Esophagus muscularis mucosa (tissue), 4 donors: Measurements from ENCODE around the gene UBE2U. TPM values are rescaled to one million over a fixed set of nuclear protein-coding genes. Genes with fewer than 3 reads are reported as not detected.
A peak's percentile ranks its signal among the peaks of the same experiment; 100 is the strongest.
"Not testable (repeated sequence)": the region's sequence is repeated elsewhere in the genome, so short reads cannot be mapped to it uniquely, and the experiment has no call there.

Experiments
- DNase-seq: peaks from one replicate; pipeline ENCODE4 v3.0.0-alpha.2; 2017; ENCODE audit errors: extremely low spot score
- H3K27ac ChIP-seq, 4 donors: fragments of 200-600 bp; sonication (generic); replicated peaks in 1 of 4; 1 replicate in 3 of 4; 2 replicates in 1 of 4; pipeline ENCODE4 v1.5.1; 2016 to 2019; ENCODE audit warnings: mild to moderate bottlenecking in 1 of 4
- H3K27me3 ChIP-seq, 4 donors: fragments of 200-600 bp; sonication (generic); one replicate each; pipeline versions ENCODE4 v1.5.1 to v1.6.0; 2016 to 2019
- H3K36me3 ChIP-seq, 4 donors: fragments of 200-600 bp; sonication (generic); one replicate each; pipeline ENCODE4 v1.5.1; 2016 to 2019
- H3K4me1 ChIP-seq, 4 donors: fragments of 200-600 bp; sonication (generic); one replicate each; pipeline ENCODE4 v1.5.1; 2016 to 2019
- H3K4me3 ChIP-seq, 4 donors: fragments of 200-600 bp; sonication (generic); 1 replicate in 2 of 4; 2 replicates in 2 of 4; pipeline ENCODE4 v1.5.1; 2016 to 2019; ENCODE audit warnings: mild to moderate bottlenecking in 4 of 4, moderate library complexity in 1 of 4
- H3K9me3 ChIP-seq, 4 donors: fragments of 200-600 bp; sonication (generic); 1 replicate in 3 of 4; 2 replicates in 1 of 4; pipeline ENCODE4 v1.5.1; 2016 to 2019
- CTCF ChIP-seq, 3 experiments: fragments of 200-600 bp in 2 of 3; fragments of 450-650 bp in 1 of 3; sonication (generic) in 2 of 3; IDR thresholded peaks; one replicate each; pipeline ENCODE4 v1.5.1; 2017 to 2019; ENCODE audit warnings: antibody characterized with exemption in 3 of 3, mild to moderate bottlenecking in 2 of 3, moderate library complexity in 1 of 3
- EP300 ChIP-seq: sonication (generic); formaldehyde crosslinking; IDR thresholded peaks from one replicate; pipeline ENCODE4 v1.6.1; 2017; ENCODE audit warnings: antibody characterized with exemption
- POLR2A ChIP-seq: fragments of 450-650 bp; IDR thresholded peaks from one replicate; pipeline ENCODE4 v1.6.1; 2017; ENCODE audit warnings: antibody characterized with exemption, moderate library complexity, mild to moderate bottlenecking, low read depth
- POLR2AphosphoS5 ChIP-seq, 2 donors: sonication (generic); formaldehyde crosslinking; IDR thresholded peaks; one replicate each; pipeline ENCODE4 v1.6.1; 2017; ENCODE audit warnings: antibody characterized with exemption in 2 of 2
- WGBS: methylation state at CpG from one replicate; pipeline ENCODE4 v1.1.5; 2018; 5-methylcytosine and 5-hydroxymethylcytosine counted together
- intact Hi-C: fragments of 100-400 bp; cut with DNase I; formaldehyde crosslinking; loops from one replicate; pipeline ENCODE4 v1.15.1; 2023
- total RNA-seq, 4 donors: library from RNA; depleted of rRNA; stranded (reverse); fragments of >200 nt; gene quantifications; one replicate each; pipeline versions ENCODE4 v1.1.0 to v1.2.1, GENCODE V29; 2016

UBE2U gene
- total RNA-seq, 4 donors from 2014 or later: not detected

- no peaks in the 10 kb centered on the region for H3K4me1 ChIP-seq
- 89% methylated on average over 1 of the region's 1 CpG for WGBS
- no peak overlapping the region for H3K27ac ChIP-seq
- no peaks in the 10 kb centered on the region for H3K36me3 ChIP-seq
- DNase-seq: no peak
- intact Hi-C loops: no loop called here
- no peak overlapping the region for H3K4me3 ChIP-seq
- no peaks in the 10 kb centered on the region for H3K27me3 ChIP-seq
- no peak for TF ChIP-seq EP300
- TF ChIP-seq CTCF (IDR thresholded peaks at IDR 0.05): no peak
- no peak for TF ChIP-seq POLR2A
- no peaks in the 10 kb centered on the region for H3K9me3 ChIP-seq
Observed at GRCh38 chr1:64236541-64236954, 33.1 kb downstream of the UBE2U start.

GRCh38 chr1:64239519-64239918 is 36.1 kb downstream of the UBE2U start:
- intact Hi-C loops, H3K9me3 ChIP-seq, DNase-seq, H3K36me3 ChIP-seq, H3K4me1 ChIP-seq, H3K27ac ChIP-seq, H3K27me3 ChIP-seq, H3K4me3 ChIP-seq: not testable (repeated sequence)
- 94% methylated on average over 3 of the region's 4 CpGs for WGBS

GRCh38 chr1:64240206-64240605 is 36.8 kb downstream of the UBE2U start:
- DNase-seq: no peak
- intact Hi-C loops: loop anchor here (5.0 to 10.0 kb wide), 2 partner anchors 465 to 548 kb away; partner anchors contain the start of gene ROR1
- no peaks in the 10 kb centered on the region for H3K9me3 ChIP-seq
- no peaks in the 10 kb centered on the region for H3K36me3 ChIP-seq
- no peaks in the 10 kb centered on the region for H3K27me3 ChIP-seq
- TF ChIP-seq POLR2A (no peak), CTCF (IDR thresholded peaks at IDR 0.05) (no peak), EP300 (no peak), POLR2AphosphoS5 (IDR thresholded peaks at IDR 0.05) (no peak)
- peaks cover 3 to 10% (median 5%) of the 10 kb centered on the region in 4 donors for H3K4me1 ChIP-seq
- no peak overlapping the region for H3K27ac ChIP-seq
- no peak overlapping the region for H3K4me3 ChIP-seq

- peaks cover 0 to 5% (median 0%) of the 10 kb centered on the region in 4 donors for H3K27me3 ChIP-seq
- no peak overlapping the region for H3K4me3 ChIP-seq
- H3K36me3 ChIP-seq: no peaks in the 10 kb centered on the region
- H3K4me1 ChIP-seq: peaks cover 3 to 10% (median 5%) of the 10 kb centered on the region in 4 donors
- TF ChIP-seq CTCF (IDR thresholded peaks at IDR 0.05): no peak
- TF ChIP-seq POLR2A: no peak
- no peak for TF ChIP-seq POLR2AphosphoS5 (IDR thresholded peaks at IDR 0.05)
- no peak for TF ChIP-seq EP300
- no peak overlapping the region for H3K27ac ChIP-seq
- no peak for DNase-seq
- intact Hi-C loops: loop anchor here (5.0 to 10.0 kb wide), 2 partner anchors 466 to 549 kb away; partner anchors contain the start of gene ROR1
- H3K9me3 ChIP-seq: no peaks in the 10 kb centered on the region
Observed at GRCh38 chr1:64241069-64241468, 37.6 kb downstream of the UBE2U start.

GRCh38 chr1:64242895-64243756 is 39.7 kb downstream of the UBE2U start:
- WGBS: 43% methylated on average over 6 of the region's 6 CpGs
- Histone ChIP-seq H3K27me3 (peaks cover 0 to 10% (median 0%) of the 10 kb centered on the region in 4 donors), H3K36me3 (no peaks in the 10 kb centered on the region), H3K9me3 (no peaks in the 10 kb centered on the region), H3K4me1 (peaks cover 3 to 10% (median 5%) of the 10 kb centered on the region in 4 donors), H3K27ac (no peak overlapping the region), H3K4me3 (no peak overlapping the region)
- DNase-seq: no peak
- no peak for TF ChIP-seq POLR2A
- no peak for TF ChIP-seq POLR2AphosphoS5 (IDR thresholded peaks at IDR 0.05)
- TF ChIP-seq EP300: no peak
- TF ChIP-seq CTCF (IDR thresholded peaks at IDR 0.05): peak; percentile 31 to 37 (median 36)
- intact Hi-C loops: loop anchor here (5.0 to 10.0 kb wide), 2 partner anchors 468 to 551 kb away; partner anchors contain the start of gene ROR1
